ENCODE data around the gene DCBLD1.
A peak's percentile ranks its signal among the peaks of the same experiment; 100 is the strongest.

Gene DCBLD1

GRCh38 chr6:117480651-117481050 is 1.8 kb upstream of the DCBLD1 start:
- no peak for DNase-seq (ENCODE audit: low spot score)
- no peak overlapping the region for H4K8ac ChIP-seq (ENCODE audit: low read depth, low read length)
- no peak overlapping the region for H3K27ac ChIP-seq (replicated peaks; ENCODE audit: low read length)
- no peak overlapping the region for H2BK15ac ChIP-seq (ENCODE audit: low read length)
- H4K91ac ChIP-seq (ENCODE audit: low read depth, low read length, poor library complexity), result no peak overlapping the region
- WGBS, 2 donors (ENCODE audit: extremely low coverage in 2 of 2, insufficient read length in 2 of 2, insufficient replicate concordance in 1 of 2), result no CpG with 5 or more reads among the region's 3 CpGs
- no peak overlapping the region for H3K4me3 ChIP-seq (ENCODE audit: low read length in 2 of 2)
- H3K79me1 ChIP-seq (ENCODE audit: low read depth, low read length), result no peaks in the 10 kb centered on the region
- H2BK5ac ChIP-seq (ENCODE audit: low read length), result no peak overlapping the region
- no peaks in the 10 kb centered on the region for H3K9me3 ChIP-seq (replicated peaks in 1 of 2; ENCODE audit: control insufficient read depth in 2 of 2, insufficient read depth in 1 of 2, low read depth in 1 of 2, low read length in 2 of 2)
- H3K27me3 ChIP-seq (ENCODE audit: control insufficient read depth in 3 of 3, insufficient read depth in 3 of 3, low read depth in 1 of 3, low read length in 3 of 3), result peaks cover 4 to 28% (median 23%) of the 10 kb centered on the region in 3 experiments
- H3K36me3 ChIP-seq (replicated peaks in 1 of 2; ENCODE audit: control insufficient read depth in 2 of 2, insufficient read depth in 2 of 2, low read length in 2 of 2), result no peaks in the 10 kb centered on the region
- H3K9ac ChIP-seq (ENCODE audit: low read depth, low read length, poor library complexity), result no peak overlapping the region
- no peak overlapping the region for H2AK5ac ChIP-seq (ENCODE audit: low read depth, low read length)
- H3K18ac ChIP-seq (ENCODE audit: low read length), result no peak overlapping the region
- H2AFZ ChIP-seq (ENCODE audit: low read length), result no peak overlapping the region
- no peak overlapping the region for H3K4me2 ChIP-seq (ENCODE audit: insufficient read depth, low read length, poor library complexity, severe bottlenecking)
- no peak overlapping the region for H3K23ac ChIP-seq (ENCODE audit: low read depth, low read length, poor library complexity)
- H2BK12ac ChIP-seq (ENCODE audit: low read length), result no peak overlapping the region
- H3K14ac ChIP-seq (ENCODE audit: low read length), result no peak overlapping the region
- no peak overlapping the region for H3K4ac ChIP-seq (ENCODE audit: low read length)
- no peak overlapping the region for H2BK120ac ChIP-seq (ENCODE audit: low read depth, low read length)
- H3K4me1 ChIP-seq (ENCODE audit: control insufficient read depth in 2 of 2, insufficient read depth in 1 of 2, low read depth in 1 of 2, low read length in 2 of 2), result peaks cover 3% of the 10 kb centered on the region in 2 donors

DNA sequence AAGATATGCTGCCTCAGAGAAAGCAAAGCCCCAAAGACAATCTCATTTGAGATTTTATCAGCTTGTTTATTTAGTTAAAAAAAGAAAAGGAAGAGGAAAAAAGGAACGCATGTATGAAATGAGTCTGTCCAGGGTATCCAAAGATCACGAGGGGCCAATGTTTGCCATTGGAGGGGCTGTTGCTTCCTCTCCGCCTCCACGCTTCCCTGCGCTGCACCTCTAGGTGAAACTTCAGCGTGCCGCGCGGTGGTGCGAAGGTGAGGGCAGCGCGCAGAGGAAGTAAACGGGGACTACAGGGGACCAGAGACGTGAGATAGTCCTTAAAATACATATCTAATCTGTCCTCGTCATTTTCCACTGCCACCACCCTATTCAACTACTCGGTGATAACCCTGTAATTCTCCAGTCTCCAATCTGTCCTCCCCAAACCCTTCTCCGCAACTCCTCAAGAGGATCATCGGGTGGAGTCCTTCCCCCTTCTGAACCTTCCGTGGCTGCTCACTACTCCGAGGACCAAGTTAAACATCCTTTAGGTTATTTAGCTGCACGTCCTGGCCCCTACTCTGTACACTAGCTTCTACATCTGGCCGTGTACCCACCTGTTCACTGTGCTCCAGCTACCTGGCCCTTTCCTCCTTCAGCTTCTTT is 1.1 kb upstream of the DCBLD1 start:
- Histone ChIP-seq H3K27me3 (ENCODE audit: control insufficient read depth in 3 of 3, insufficient read depth in 3 of 3, low read depth in 1 of 3, low read length in 3 of 3) (peaks cover 4 to 28% (median 23%) of the 10 kb centered on the region in 3 experiments), H3K27ac (replicated peaks; ENCODE audit: low read length) (no peak overlapping the region), H3K14ac (ENCODE audit: low read length) (no peak overlapping the region), H4K91ac (ENCODE audit: low read depth, low read length, poor library complexity) (no peak overlapping the region), H2AFZ (ENCODE audit: low read length) (peak overlapping the region; percentile 95), H3K79me1 (ENCODE audit: low read depth, low read length) (no peaks in the 10 kb centered on the region), H2BK15ac (ENCODE audit: low read length) (no peak overlapping the region), H3K4me2 (ENCODE audit: insufficient read depth, low read length, poor library complexity, severe bottlenecking) (no peak overlapping the region), H2BK120ac (ENCODE audit: low read depth, low read length) (no peak overlapping the region), H2AK5ac (ENCODE audit: low read depth, low read length) (no peak overlapping the region), H2BK5ac (ENCODE audit: low read length) (no peak overlapping the region), H3K4me3 (ENCODE audit: low read length in 2 of 2) (no peak overlapping the region), H3K9me3 (replicated peaks in 1 of 2; ENCODE audit: control insufficient read depth in 2 of 2, insufficient read depth in 1 of 2, low read depth in 1 of 2, low read length in 2 of 2) (peaks cover under 1% of the 10 kb centered on the region in 2 donors), H3K23ac (ENCODE audit: low read depth, low read length, poor library complexity) (no peak overlapping the region), H2BK12ac (ENCODE audit: low read length) (no peak overlapping the region), H3K18ac (ENCODE audit: low read length) (no peak overlapping the region), H4K8ac (ENCODE audit: low read depth, low read length) (no peak overlapping the region), H3K9ac (ENCODE audit: low read depth, low read length, poor library complexity) (no peak overlapping the region), H3K4me1 (ENCODE audit: control insufficient read depth in 2 of 2, insufficient read depth in 1 of 2, low read depth in 1 of 2, low read length in 2 of 2) (peaks cover 3% of the 10 kb centered on the region in 2 donors), H3K4ac (ENCODE audit: low read length) (no peak overlapping the region), H3K36me3 (replicated peaks in 1 of 2; ENCODE audit: control insufficient read depth in 2 of 2, insufficient read depth in 2 of 2, low read length in 2 of 2) (no peaks in the 10 kb centered on the region)
- no CpG with 5 or more reads among the region's 22 CpGs for WGBS, 2 donors (ENCODE audit: extremely low coverage in 2 of 2, insufficient read length in 2 of 2, insufficient replicate concordance in 1 of 2)
- DNase-seq (ENCODE audit: low spot score), result no peak

GRCh38 chr6:117481926-117482239 is 591 bp upstream of the DCBLD1 start:
- peaks cover 4 to 28% (median 23%) of the 10 kb centered on the region in 3 experiments for H3K27me3 ChIP-seq (ENCODE audit: control insufficient read depth in 3 of 3, insufficient read depth in 3 of 3, low read depth in 1 of 3, low read length in 3 of 3)
- peak overlapping the region; percentile 67 to 86 for H3K4me3 ChIP-seq (ENCODE audit: low read length in 2 of 2)
- H3K18ac ChIP-seq (ENCODE audit: low read length), result no peak overlapping the region
- H3K14ac ChIP-seq (ENCODE audit: low read length), result no peak overlapping the region
- H3K4me1 ChIP-seq (ENCODE audit: control insufficient read depth in 2 of 2, insufficient read depth in 1 of 2, low read depth in 1 of 2, low read length in 2 of 2), result peaks cover 3% of the 10 kb centered on the region in 2 donors
- H4K8ac ChIP-seq (ENCODE audit: low read depth, low read length), result no peak overlapping the region
- H2BK15ac ChIP-seq (ENCODE audit: low read length), result no peak overlapping the region
- no peak overlapping the region for H2AK5ac ChIP-seq (ENCODE audit: low read depth, low read length)
- no peak overlapping the region for H4K91ac ChIP-seq (ENCODE audit: low read depth, low read length, poor library complexity)
- no peaks in the 10 kb centered on the region for H3K79me1 ChIP-seq (ENCODE audit: low read depth, low read length)
- no peak overlapping the region for H3K27ac ChIP-seq (replicated peaks; ENCODE audit: low read length)
- H3K36me3 ChIP-seq (replicated peaks in 1 of 2; ENCODE audit: control insufficient read depth in 2 of 2, insufficient read depth in 2 of 2, low read length in 2 of 2), result no peaks in the 10 kb centered on the region
- H2BK12ac ChIP-seq (ENCODE audit: low read length), result no peak overlapping the region
- no peak overlapping the region for H3K4ac ChIP-seq (ENCODE audit: low read length)
- H3K23ac ChIP-seq (ENCODE audit: low read depth, low read length, poor library complexity), result no peak overlapping the region
- peaks cover 2 to 4% of the 10 kb centered on the region in 2 donors for H3K9me3 ChIP-seq (replicated peaks in 1 of 2; ENCODE audit: control insufficient read depth in 2 of 2, insufficient read depth in 1 of 2, low read depth in 1 of 2, low read length in 2 of 2)
- H2BK5ac ChIP-seq (ENCODE audit: low read length), result no peak overlapping the region
- H2AFZ ChIP-seq (ENCODE audit: low read length), result peak overlapping the region; percentile 95
- no peak for DNase-seq (ENCODE audit: low spot score)
- no peak overlapping the region for H3K9ac ChIP-seq (ENCODE audit: low read depth, low read length, poor library complexity)
- no peak overlapping the region for H2BK120ac ChIP-seq (ENCODE audit: low read depth, low read length)
- no CpG with 5 or more reads among the region's 2 CpGs for WGBS, 2 donors (ENCODE audit: extremely low coverage in 2 of 2, insufficient read length in 2 of 2, insufficient replicate concordance in 1 of 2)
- H3K4me2 ChIP-seq (ENCODE audit: insufficient read depth, low read length, poor library complexity, severe bottlenecking), result no peak overlapping the region

DNA sequence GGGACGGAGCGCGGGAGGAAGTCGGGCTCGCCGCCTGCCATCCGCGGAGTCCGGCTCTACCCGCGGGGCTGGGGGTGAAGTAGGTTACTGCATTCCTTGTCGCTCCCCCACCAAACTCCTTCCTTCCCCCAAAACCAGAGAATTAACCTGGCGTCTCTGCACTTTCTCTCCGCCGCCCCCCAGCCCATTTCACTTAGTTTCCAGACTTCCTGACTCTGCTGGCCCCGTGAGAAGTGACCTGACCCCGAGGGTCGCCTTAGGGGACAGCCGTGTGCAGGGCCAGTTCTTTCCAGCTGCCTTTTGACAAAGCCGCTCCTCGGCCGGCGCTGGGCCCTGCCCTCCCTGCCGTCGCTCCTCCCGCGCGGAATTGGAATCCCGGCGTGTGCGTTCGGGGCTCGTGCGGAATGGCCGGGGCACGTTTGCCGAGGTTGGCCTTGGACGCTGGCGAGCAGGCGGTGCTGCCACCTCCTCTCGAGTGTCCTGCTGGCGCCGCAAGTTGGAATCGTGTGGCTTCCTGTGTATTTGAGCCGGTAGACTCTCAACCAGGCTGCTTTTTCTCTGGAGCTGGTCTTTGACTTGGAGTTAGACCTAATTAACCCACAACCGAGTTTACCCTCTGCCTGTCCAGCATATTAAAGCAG is 650 bp downstream of the DCBLD1 start:
- DNase-seq (ENCODE audit: low spot score), result peak; percentile 61
- Histone ChIP-seq H4K91ac (ENCODE audit: low read depth, low read length, poor library complexity) (no peak overlapping the region), H2BK12ac (ENCODE audit: low read length) (no peak overlapping the region), H3K27me3 (ENCODE audit: control insufficient read depth in 3 of 3, insufficient read depth in 3 of 3, low read depth in 1 of 3, low read length in 3 of 3) (peaks cover 4 to 28% (median 21%) of the 10 kb centered on the region in 3 experiments), H3K18ac (ENCODE audit: low read length) (peak overlapping the region; percentile 90), H3K9ac (ENCODE audit: low read depth, low read length, poor library complexity) (peak overlapping the region; percentile 78), H3K14ac (ENCODE audit: low read length) (no peak overlapping the region), H3K27ac (replicated peaks; ENCODE audit: low read length) (no peak overlapping the region), H3K9me3 (replicated peaks in 1 of 2; ENCODE audit: control insufficient read depth in 2 of 2, insufficient read depth in 1 of 2, low read depth in 1 of 2, low read length in 2 of 2) (peaks cover 2 to 11% of the 10 kb centered on the region in 2 donors), H4K8ac (ENCODE audit: low read depth, low read length) (no peak overlapping the region), H3K79me1 (ENCODE audit: low read depth, low read length) (no peaks in the 10 kb centered on the region), H3K4ac (ENCODE audit: low read length) (no peak overlapping the region), H3K36me3 (replicated peaks in 1 of 2; ENCODE audit: control insufficient read depth in 2 of 2, insufficient read depth in 2 of 2, low read length in 2 of 2) (no peaks in the 10 kb centered on the region), H3K4me3 (ENCODE audit: low read length in 2 of 2) (peak overlapping the region; percentile 67 to 86), H3K23ac (ENCODE audit: low read depth, low read length, poor library complexity) (peak overlapping the region; percentile 38), H3K4me1 (ENCODE audit: control insufficient read depth in 2 of 2, insufficient read depth in 1 of 2, low read depth in 1 of 2, low read length in 2 of 2) (peaks cover 2 to 3% of the 10 kb centered on the region in 2 donors), H2AK5ac (ENCODE audit: low read depth, low read length) (no peak overlapping the region), H2BK5ac (ENCODE audit: low read length) (no peak overlapping the region), H2AFZ (ENCODE audit: low read length) (peak overlapping the region; percentile 95), H3K4me2 (ENCODE audit: insufficient read depth, low read length, poor library complexity, severe bottlenecking) (peak overlapping the region; percentile 90), H2BK120ac (ENCODE audit: low read depth, low read length) (no peak overlapping the region), H2BK15ac (ENCODE audit: low read length) (no peak overlapping the region)
- WGBS, 2 donors (ENCODE audit: extremely low coverage in 2 of 2, insufficient read length in 2 of 2, insufficient replicate concordance in 1 of 2), result no CpG with 5 or more reads among the region's 46 CpGs
